Fibroblast of the aortic adventitia (primary cell): ENCODE measurements around the gene LENG1. TPM values are rescaled to one million over a fixed set of nuclear protein-coding genes. Genes with fewer than 3 reads are reported as not detected.
A peak's percentile ranks its signal among the peaks of the same experiment; 100 is the strongest.

Source experiments
- DNase-seq: peaks from one replicate; pipeline ENCODE4 v3.0.0-alpha.2; 2010; ENCODE audit warnings: low read depth
- H3K4me3 ChIP-seq: 2 replicates; pipeline ENCODE4 v1.5.1; 2011; ENCODE audit warnings: low read depth, mild to moderate bottlenecking, control low read depth, low read length, moderate library complexity
- CTCF ChIP-seq: IDR thresholded peaks from 2 replicates; pipeline ENCODE4 v1.5.1; 2011; ENCODE audit warnings: mild to moderate bottlenecking, low read length, control low read depth, inconsistent platforms; ENCODE audit not compliant: insufficient read depth
- total RNA-seq: library from RNA; depleted of rRNA; stranded (reverse); fragments of >200 nt; gene quantifications from 2 replicates; pipeline ENCODE4 v1.2.3, GENCODE V29; 2012; ENCODE audit warnings: low replicate concordance

The LENG1 gene
- total RNA-seq, 1 donor = 4.4 TPM

- no peak for DNase-seq
- no peak for TF ChIP-seq CTCF
- H3K4me3 ChIP-seq = peak overlapping the region; percentile 78
Observed at GRCh38 chr19:54160854-54161253, 1.3 kb upstream of the LENG1 start.

- TF ChIP-seq CTCF = no peak
- peak; percentile 26 for DNase-seq
- peak overlapping the region; percentile 78 for H3K4me3 ChIP-seq
Observed at GRCh38 chr19:54160182-54160811, 776 bp upstream of the LENG1 start.

- peak overlapping the region; percentile 94 for H3K4me3 ChIP-seq
- no peak for TF ChIP-seq CTCF
- peak; percentile 27 for DNase-seq
Observed at GRCh38 chr19:54158812-54159351, 639 bp downstream of the LENG1 start.

GRCh38 chr19:54156953-54157352 is 2.6 kb downstream of the LENG1 start:
- H3K4me3 ChIP-seq = no peak overlapping the region
- no peak for DNase-seq
- no peak for TF ChIP-seq CTCF

GRCh38 chr19:54156490-54156889 is 3.0 kb downstream of the LENG1 start:
- no peak for TF ChIP-seq CTCF
- no peak overlapping the region for H3K4me3 ChIP-seq
- no peak for DNase-seq

GRCh38 chr19:54155694-54156093 is 3.8 kb downstream of the LENG1 start:
- DNase-seq = no peak
- TF ChIP-seq CTCF = no peak

More at GRCh38 chr19:54155694-54156093, 3.8 kb downstream of the LENG1 start:
- H3K4me3 ChIP-seq = no peak overlapping the region
